Islet of Langerhans (tissue), 1 donor: ENCODE data around the gene CNOT6L.

Experiments
- FAIRE-seq: peaks from one replicate; lab custom pipeline; 2011; peaks lifted over from hg19 to GRCh38; lab: Jason Lieb, UNC

Gene CNOT6L

GRCh38 chr4:77777135-77777807, 41.9 kb downstream of the CNOT6L start:
- FAIRE-seq, result peak; percentile 55

- FAIRE-seq, result peak; percentile 30
Observed at GRCh38 chr4:77776182-77777134, 42.7 kb downstream of the CNOT6L start.

GRCh38 chr4:77773101-77773500, 46.1 kb downstream of the CNOT6L start:
- no peak for FAIRE-seq

GRCh38 chr4:77771566-77771965, 47.6 kb downstream of the CNOT6L start:
- peak; percentile 51 for FAIRE-seq

- FAIRE-seq, result no peak
Observed at GRCh38 chr4:77765720-77766119, 53.4 kb downstream of the CNOT6L start.

- no peak for FAIRE-seq
Observed at GRCh38 chr4:77762531-77762930, 56.6 kb downstream of the CNOT6L start.

GRCh38 chr4:77761595-77761994, 57.6 kb downstream of the CNOT6L start:
- FAIRE-seq, result no peak

GRCh38 chr4:77758804-77759203, 60.4 kb downstream of the CNOT6L start:
- FAIRE-seq, result no peak

GRCh38 chr4:77751764-77752163, 67.4 kb downstream of the CNOT6L start:
- FAIRE-seq, result no peak

GRCh38 chr4:77745792-77746191, 73.4 kb downstream of the CNOT6L start:
- peak; percentile 82 for FAIRE-seq

- peak; percentile 21 for FAIRE-seq
Observed at GRCh38 chr4:77742054-77742453, 77.1 kb downstream of the CNOT6L start.

GRCh38 chr4:77740480-77740879, 78.7 kb downstream of the CNOT6L start:
- FAIRE-seq, result peak; percentile 33

- FAIRE-seq, result no peak
Observed at GRCh38 chr4:77734928-77735327, 84.2 kb downstream of the CNOT6L start.

- FAIRE-seq, result no peak
Observed at GRCh38 chr4:77731656-77732055, 87.5 kb downstream of the CNOT6L start.

- no peak for FAIRE-seq
Observed at GRCh38 chr4:77728420-77728819, 90.7 kb downstream of the CNOT6L start.

- FAIRE-seq, result no peak
Observed at GRCh38 chr4:77721073-77721472, 98.1 kb downstream of the CNOT6L start.

GRCh38 chr4:77718500-77718899, 100.7 kb downstream of the CNOT6L start:
- peak; percentile 71 for FAIRE-seq

- FAIRE-seq, result peak; percentile 33
Observed at GRCh38 chr4:77715414-77716290, 103.5 kb downstream of the CNOT6L start.

GRCh38 chr4:77714514-77714913, 104.7 kb downstream of the CNOT6L start:
- no peak for FAIRE-seq

- no peak for FAIRE-seq
Observed at GRCh38 chr4:77713884-77714283, 105.3 kb downstream of the CNOT6L start.

GRCh38 chr4:77712675-77713074, 106.5 kb downstream of the CNOT6L start:
- no peak for FAIRE-seq

GRCh38 chr4:77711469-77711868, 107.7 kb downstream of the CNOT6L start:
- FAIRE-seq, result no peak
